Measurements from ENCODE around the gene NDUFS7. TPM values are rescaled to one million over a fixed set of nuclear protein-coding genes. Genes with fewer than 3 reads are reported as not detected.

NDUFS7 gene
- total RNA-seq, 1 donor from 2014 or later = 109 TPM

DNA sequence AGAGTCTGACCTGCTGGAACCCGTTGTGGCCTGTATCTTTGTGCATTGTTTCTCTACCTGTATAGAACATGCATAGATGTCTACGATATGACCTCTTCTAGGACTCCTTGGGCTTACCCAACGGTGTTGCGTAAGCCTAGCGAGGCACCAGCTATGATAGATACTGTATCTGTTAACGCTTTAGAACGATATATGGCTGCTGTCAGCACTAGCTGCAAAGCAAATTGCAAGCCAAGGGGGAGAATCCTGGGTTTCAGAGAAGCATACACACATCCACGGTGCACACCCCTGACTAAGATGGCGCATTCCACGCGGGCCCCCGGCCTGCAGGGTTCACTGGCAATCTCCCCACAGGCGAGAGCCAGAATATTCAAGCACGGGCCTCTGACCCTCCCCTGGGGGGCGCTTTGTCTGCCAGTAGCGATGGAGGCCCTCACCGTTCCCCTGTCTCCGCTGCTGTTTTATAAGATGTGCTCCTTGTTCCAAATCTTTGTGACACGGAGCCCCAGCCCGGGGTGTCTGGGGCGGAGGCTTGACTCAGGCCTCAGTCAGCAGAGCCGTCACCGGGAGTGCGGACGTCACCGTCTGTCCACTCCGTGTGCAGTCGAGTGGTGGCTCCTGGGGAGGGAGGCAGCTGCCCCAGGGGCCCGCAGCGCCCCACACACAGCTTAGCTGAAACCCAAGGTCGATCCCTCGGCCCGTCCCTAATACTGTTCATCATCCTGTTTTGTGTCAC, 41.6 kb downstream of the NDUFS7 start:
- Histone ChIP-seq H3K36me3 (ENCODE audit: control insufficient read depth, insufficient read depth, low read length) (peaks cover 53% of the 10 kb centered on the region), H3K4me3 (ENCODE audit: low read depth, low read length) (no peak overlapping the region), H3K27me3 (ENCODE audit: control insufficient read depth, insufficient read depth, low read length) (no peaks in the 10 kb centered on the region)
- peak; percentile 94 for FAIRE-seq
- TF ChIP-seq CTCF (IDR thresholded peaks at IDR 0.05; ENCODE audit: insufficient read depth, low read length, severe bottlenecking) = no peak
- DNase-seq (ENCODE audit: low read depth) = peak; percentile 75

- TF ChIP-seq CTCF (IDR thresholded peaks at IDR 0.05; ENCODE audit: insufficient read depth, low read length, severe bottlenecking) = no peak
- Histone ChIP-seq H3K4me3 (ENCODE audit: low read depth, low read length) (no peak overlapping the region), H3K36me3 (ENCODE audit: control insufficient read depth, insufficient read depth, low read length) (peaks cover 49% of the 10 kb centered on the region), H3K27me3 (ENCODE audit: control insufficient read depth, insufficient read depth, low read length) (no peaks in the 10 kb centered on the region)
- FAIRE-seq (no peak), DNase-seq (ENCODE audit: low read depth) (no peak)
Observed at GRCh38 chr19:1425902-1426301, 42.2 kb downstream of the NDUFS7 start.

DNA sequence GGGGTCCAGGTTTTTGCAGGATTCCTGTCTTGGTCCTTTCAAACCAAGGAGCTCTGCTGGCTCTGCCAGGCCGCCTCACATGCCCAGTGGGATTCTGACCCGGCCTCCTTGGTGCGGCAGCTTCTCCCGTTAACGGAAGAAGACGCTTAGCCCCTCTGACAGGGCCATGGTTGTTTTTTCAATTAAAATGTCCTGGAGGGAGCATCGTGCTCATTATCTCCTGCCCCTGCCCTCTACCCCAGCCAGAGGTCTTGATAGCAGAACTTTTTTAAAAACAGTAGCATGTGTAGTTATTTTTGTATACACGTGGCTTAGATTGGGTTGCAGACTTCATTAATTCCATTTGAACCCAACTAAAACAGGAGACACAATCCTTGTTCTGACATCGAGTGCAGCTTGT, 43.0 kb downstream of the NDUFS7 start:
- Histone ChIP-seq H3K36me3 (ENCODE audit: control insufficient read depth, insufficient read depth, low read length) (peaks cover 48% of the 10 kb centered on the region), H3K4me3 (ENCODE audit: low read depth, low read length) (no peak overlapping the region), H3K27me3 (ENCODE audit: control insufficient read depth, insufficient read depth, low read length) (no peaks in the 10 kb centered on the region)
- FAIRE-seq (no peak), DNase-seq (ENCODE audit: low read depth) (no peak)
- TF ChIP-seq CTCF (IDR thresholded peaks at IDR 0.05; ENCODE audit: insufficient read depth, low read length, severe bottlenecking) = no peak

GRCh38 chr19:1427221-1427920, 43.7 kb downstream of the NDUFS7 start:
- TF ChIP-seq CTCF (IDR thresholded peaks at IDR 0.05; ENCODE audit: insufficient read depth, low read length, severe bottlenecking) = no peak
- FAIRE-seq (no peak), DNase-seq (ENCODE audit: low read depth) (no peak)
- Histone ChIP-seq H3K4me3 (ENCODE audit: low read depth, low read length) (no peak overlapping the region), H3K27me3 (ENCODE audit: control insufficient read depth, insufficient read depth, low read length) (no peaks in the 10 kb centered on the region), H3K36me3 (ENCODE audit: control insufficient read depth, insufficient read depth, low read length) (peaks cover 51% of the 10 kb centered on the region)

DNA sequence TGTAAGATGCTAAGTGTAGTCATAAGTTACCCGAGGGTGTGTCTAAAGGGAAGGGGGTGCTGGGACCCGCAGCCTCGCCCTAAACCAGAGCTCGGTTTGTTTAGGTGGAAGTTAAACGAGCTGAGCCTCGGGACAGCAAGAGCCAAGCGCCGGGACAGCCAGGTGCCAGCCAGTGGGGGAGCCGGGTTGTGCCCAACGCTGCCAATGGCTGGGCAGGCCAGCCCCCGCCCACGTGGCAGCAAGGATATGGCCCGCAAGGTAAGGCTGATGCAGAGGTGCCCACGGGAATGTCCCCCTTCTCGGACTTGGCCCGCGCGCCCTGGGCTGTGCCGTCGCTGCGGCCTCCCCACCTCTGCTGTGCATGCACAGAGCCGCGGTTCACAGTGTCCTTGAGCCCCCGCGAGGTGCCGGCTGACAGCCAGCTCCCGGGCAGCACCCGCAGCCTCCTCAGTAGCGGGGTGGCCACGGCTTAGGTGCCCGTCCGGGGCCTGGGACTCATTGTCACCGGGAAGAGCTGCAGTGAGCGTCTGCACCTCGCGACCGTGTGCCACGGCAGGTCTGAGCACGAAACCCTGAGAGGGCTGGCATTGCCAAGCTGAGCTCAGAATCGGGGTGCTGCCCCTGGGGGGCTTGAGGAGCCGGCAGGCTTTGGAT, 45.2 kb downstream of the NDUFS7 start:
- no peak for TF ChIP-seq CTCF (IDR thresholded peaks at IDR 0.05; ENCODE audit: insufficient read depth, low read length, severe bottlenecking)
- FAIRE-seq = no peak
- peaks cover 59% of the 10 kb centered on the region for H3K36me3 ChIP-seq (ENCODE audit: control insufficient read depth, insufficient read depth, low read length)
- DNase-seq (ENCODE audit: low read depth) = no peak
- H3K27me3 ChIP-seq (ENCODE audit: control insufficient read depth, insufficient read depth, low read length) = no peaks in the 10 kb centered on the region
- no peak overlapping the region for H3K4me3 ChIP-seq (ENCODE audit: low read depth, low read length)

Measured in bronchial epithelial cell (primary cell).